WI38 (cell line): ENCODE measurements around the gene FBXW7.
A peak's percentile ranks its signal among the peaks of the same experiment; 100 is the strongest.

Source experiments
- H3K4me3 ChIP-seq: 2 replicates; pipeline ENCODE4 v1.5.1; 2011; ENCODE audit warnings: low read depth, mild to moderate bottlenecking, control low read depth, low read length
- CTCF ChIP-seq: IDR thresholded peaks from 2 replicates; pipeline ENCODE4 v1.5.1; 2012; ENCODE audit warnings: low read depth, mild to moderate bottlenecking, control low read depth, low read length

FBXW7 gene

DNA sequence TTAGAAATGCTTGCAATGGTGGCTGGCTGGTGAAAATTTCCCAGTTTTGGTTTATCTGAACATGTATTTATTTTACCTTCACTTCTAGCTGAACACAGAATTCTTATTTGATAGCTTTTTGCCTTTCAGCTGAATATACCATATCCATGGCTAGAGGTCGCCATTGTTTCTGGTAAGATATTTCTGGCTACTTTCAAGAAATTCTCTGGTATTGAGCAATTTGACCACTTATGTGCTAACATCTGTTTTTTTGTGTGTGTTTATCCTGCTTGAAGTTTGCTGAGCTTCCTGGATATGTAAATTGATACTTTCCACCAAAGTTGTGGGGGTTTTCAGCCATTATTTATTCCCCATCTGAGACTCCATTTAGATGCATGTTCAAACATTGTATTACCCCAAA lies 75.4 kb downstream of the FBXW7 start:
- TF ChIP-seq CTCF = no peak
- H3K4me3 ChIP-seq = no peak overlapping the region

DNA sequence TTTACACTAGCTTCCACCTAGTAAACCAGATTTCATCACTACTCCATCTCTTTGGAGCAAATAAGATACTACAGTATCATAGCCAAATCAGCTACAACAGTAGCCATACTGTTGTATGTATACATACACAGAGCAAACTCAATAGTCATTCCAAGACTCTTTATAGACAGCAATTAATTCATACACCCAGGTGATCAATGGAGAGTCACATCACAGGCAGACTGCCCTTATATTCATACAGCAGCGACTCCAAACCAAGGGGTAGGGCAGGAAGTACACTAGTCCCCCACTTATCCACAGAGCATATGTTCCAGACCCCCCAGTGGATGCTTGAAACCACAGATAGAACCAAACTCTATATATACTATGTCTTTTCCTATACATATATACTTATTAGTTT lies 76.6 kb downstream of the FBXW7 start:
- H3K4me3 ChIP-seq = no peak overlapping the region
- TF ChIP-seq CTCF = no peak

DNA sequence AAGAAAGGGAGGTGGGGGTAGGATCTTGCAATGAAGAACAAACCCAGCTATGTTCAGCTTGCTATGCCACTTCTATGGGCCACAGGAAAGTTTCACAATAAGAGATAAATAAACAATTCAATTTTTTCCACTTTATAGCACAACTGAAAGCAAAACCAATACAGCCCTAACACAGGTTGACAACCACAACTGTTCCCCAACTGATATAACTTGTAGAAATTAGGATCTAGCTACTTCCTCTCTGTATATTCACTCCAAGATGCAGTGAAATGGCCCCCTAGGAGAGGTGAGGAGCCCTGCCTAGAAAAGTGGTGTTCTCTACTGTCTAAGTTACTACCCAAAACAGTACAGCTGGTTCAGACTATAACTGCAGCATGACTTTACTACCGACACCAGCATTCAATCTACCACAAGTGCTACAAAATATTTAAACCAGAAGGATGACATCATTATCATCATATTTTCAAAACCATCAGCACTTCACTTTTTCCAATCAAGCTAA lies 77.0 kb downstream of the FBXW7 start:
- no peak for TF ChIP-seq CTCF
- H3K4me3 ChIP-seq = no peak overlapping the region

DNA sequence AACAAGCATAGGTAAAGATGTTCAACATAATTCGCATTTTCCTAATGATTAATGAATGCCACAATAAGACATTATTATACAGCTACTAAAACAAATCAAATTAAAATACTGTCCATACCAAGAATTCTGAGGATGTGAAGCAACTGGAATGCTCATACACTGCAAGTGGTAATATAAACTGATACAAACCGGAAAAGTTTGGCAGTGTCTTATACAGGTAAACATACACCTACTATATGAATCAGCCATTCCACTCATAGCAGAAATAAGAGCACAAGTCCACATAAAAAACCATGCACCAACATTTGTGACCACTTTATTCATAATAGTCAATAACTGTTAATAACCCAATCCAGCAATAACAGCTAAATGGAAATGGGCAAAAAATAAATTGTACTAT lies 79.3 kb downstream of the FBXW7 start:
- no peak overlapping the region for H3K4me3 ChIP-seq
- TF ChIP-seq CTCF = no peak

GRCh38 chr4:152455311-152455710 lies 80.6 kb downstream of the FBXW7 start:
- TF ChIP-seq CTCF = no peak
- H3K4me3 ChIP-seq = no peak overlapping the region

- peak; percentile 42; the same call in 1 of the 2 replicates for TF ChIP-seq CTCF
- no peak overlapping the region for H3K4me3 ChIP-seq
Observed at GRCh38 chr4:152454398-152455011, 81.4 kb downstream of the FBXW7 start.

- no peak overlapping the region for H3K4me3 ChIP-seq
- no peak for TF ChIP-seq CTCF
Observed at GRCh38 chr4:152451496-152451895, 84.4 kb downstream of the FBXW7 start.
